CD4-positive, alpha-beta memory T cell (primary cell): Measurements from ENCODE around the gene ENHO. TPM values are rescaled to one million over a fixed set of nuclear protein-coding genes. Genes with fewer than 3 reads are reported as not detected.

Experiments
- CTCF ChIA-PET: fragments of 350-600 bp; sonication (Branson Sonifier 250); formaldehyde crosslinking; loops from one replicate; lab custom pipeline; 2021; ENCODE audit warnings: inconsistent platforms; ENCODE audit not compliant: partially characterized antibody; lab: Charles Lee
- POLR2A ChIA-PET: fragments of 350-600 bp; sonication (Branson Sonifier 250); formaldehyde crosslinking; loops from one replicate; lab custom pipeline; 2021; ENCODE audit not compliant: partially characterized antibody; lab: Charles Lee
- DNase-seq, 5 donors: peaks; one replicate each; pipeline versions ENCODE4 v3.0.0 to v3.0.0-alpha.2; 2020 to 2022; ENCODE audit warnings: mixed read lengths in 1 of 5
- H3K27ac ChIP-seq: one replicate; pipeline ENCODE4 v1.7.0; 2013; ENCODE audit warnings: low read depth, low read length
- H3K27me3 ChIP-seq: 2 replicates; pipeline ENCODE4 v1.7.0; 2013; ENCODE audit warnings: mild to moderate bottlenecking, low read length, moderate library complexity; ENCODE audit not compliant: insufficient read depth
- H3K36me3 ChIP-seq: 2 replicates; pipeline ENCODE4 v1.7.0; 2013; ENCODE audit warnings: mild to moderate bottlenecking, low read length, moderate library complexity; ENCODE audit not compliant: insufficient read depth
- H3K4me1 ChIP-seq: 2 replicates; pipeline ENCODE4 v1.7.0; 2013; ENCODE audit warnings: mild to moderate bottlenecking, low read length, moderate library complexity; ENCODE audit not compliant: insufficient read depth
- H3K4me3 ChIP-seq, 2 donors: one replicate each; pipeline ENCODE4 v1.7.0; 2013; ENCODE audit warnings: low read length in 2 of 2, mild to moderate bottlenecking in 1 of 2
- H3K9me3 ChIP-seq, 2 donors: one replicate each; pipeline ENCODE4 v1.7.0; 2013; ENCODE audit warnings: low read length in 2 of 2, control low read depth in 1 of 2; ENCODE audit not compliant: control insufficient read depth in 1 of 2
- H3K27ac Mint-ChIP-seq, 7 donors: one replicate each; pipeline ENCODE4 v1.8.0; 2020 to 2021; ENCODE audit warnings: mixed read lengths in 7 of 7, mild to moderate bottlenecking in 6 of 7, inconsistent platforms in 3 of 7, moderate library complexity in 3 of 7
- H3K27me3 Mint-ChIP-seq, 2 donors: one replicate each; pipeline ENCODE4 v1.8.0; 2020 to 2021; ENCODE audit warnings: mixed read lengths in 2 of 2
- H3K36me3 Mint-ChIP-seq, 2 donors: one replicate each; pipeline ENCODE4 v1.8.0; 2020 to 2021; ENCODE audit warnings: mixed read lengths in 2 of 2, inconsistent platforms in 1 of 2, mild to moderate bottlenecking in 1 of 2
- H3K4me1 Mint-ChIP-seq, 4 donors: one replicate each; pipeline ENCODE4 v1.8.0; 2020 to 2021; ENCODE audit warnings: mixed read lengths in 4 of 4, mild to moderate bottlenecking in 1 of 4
- H3K4me3 Mint-ChIP-seq, 8 donors: one replicate each; pipeline ENCODE4 v1.8.0; 2020 to 2021; ENCODE audit warnings: mixed read lengths in 8 of 8, mild to moderate bottlenecking in 7 of 8, moderate library complexity in 6 of 8, inconsistent platforms in 3 of 8
- H3K9me3 Mint-ChIP-seq, 8 donors: one replicate each; pipeline ENCODE4 v1.8.0; 2020 to 2021; ENCODE audit warnings: mixed read lengths in 8 of 8, mild to moderate bottlenecking in 5 of 8, inconsistent platforms in 3 of 8, moderate library complexity in 1 of 8
- intact Hi-C: fragments of 100-400 bp; cut with micrococcal nuclease; formaldehyde crosslinking; loops from one replicate; pipeline ENCODE4 v1.15.1; 2023
- polyA plus RNA-seq, 2 donors: library from polyadenylated mRNA; unstranded; fragments of 300-500 nt; fragmentation: Illumina TruSeq; gene quantifications; one replicate each; pipeline ENCODE4 v1.2.3, GENCODE V29; 2021
- total RNA-seq, 2 experiments: library from RNA; stranded (reverse); gene quantifications; one replicate each; pipeline ENCODE4 v1.2.3, GENCODE V29; 2021

Gene ENHO
- total and polyA plus RNA-seq, 4 experiments from 2014 or later, result 0.47 TPM; not detected in 3

- H3K27me3 ChIP-seq, result no peaks in the 10 kb centered on the region
- H3K9me3 ChIP-seq, result no peaks in the 10 kb centered on the region
- POLR2A ChIA-PET, result no interaction called here
- H3K36me3 ChIP-seq, result no peaks in the 10 kb centered on the region
- no peak overlapping the region for H3K27ac ChIP-seq
- no peak overlapping the region for H3K4me3 ChIP-seq
- Mint-ChIP-seq H3K27ac (no peak overlapping the region), H3K36me3 (no peaks in the 10 kb centered on the region), H3K27me3 (peaks cover 17 to 50% of the 10 kb centered on the region in 2 donors), H3K4me3 (no peak overlapping the region), H3K9me3 (no peaks in the 10 kb centered on the region), H3K4me1 (peaks cover 0 to 2% (median 0%) of the 10 kb centered on the region in 4 donors)
- no peaks in the 10 kb centered on the region for H3K4me1 ChIP-seq
- intact Hi-C loops, result no loop called here
- CTCF ChIA-PET, result interaction anchor here (1.1 kb wide), 1 partner anchor 52 kb away, joined by 3 read pairs; no protein-coding TSS in a partner anchor
- DNase-seq, result no peak
Observed at GRCh38 chr9:34555500-34555899, 32.7 kb upstream of the ENHO start.

GRCh38 chr9:34555002-34555348 is 32.2 kb upstream of the ENHO start:
- Mint-ChIP-seq H3K27ac (no peak overlapping the region), H3K4me3 (no peak overlapping the region), H3K36me3 (no peaks in the 10 kb centered on the region), H3K27me3 (peaks cover 13 to 45% of the 10 kb centered on the region in 2 donors), H3K9me3 (no peaks in the 10 kb centered on the region), H3K4me1 (no peaks in the 10 kb centered on the region)
- intact Hi-C loops, result no loop called here
- Histone ChIP-seq H3K27me3 (no peaks in the 10 kb centered on the region), H3K9me3 (no peaks in the 10 kb centered on the region), H3K27ac (no peak overlapping the region), H3K36me3 (no peaks in the 10 kb centered on the region), H3K4me1 (no peaks in the 10 kb centered on the region), H3K4me3 (no peak overlapping the region)
- POLR2A ChIA-PET, result no interaction called here
- CTCF ChIA-PET, result interaction anchor here (1.1 kb wide), 1 partner anchor 51 kb away, joined by 3 read pairs; no protein-coding TSS in a partner anchor
- DNase-seq, result no peak

GRCh38 chr9:34554211-34555001 is 31.6 kb upstream of the ENHO start:
- no peak for DNase-seq
- CTCF ChIA-PET, result interaction anchor here (1.1 kb wide), 1 partner anchor 51 kb away, joined by 3 read pairs; no protein-coding TSS in a partner anchor
- no peaks in the 10 kb centered on the region for H3K36me3 Mint-ChIP-seq
- intact Hi-C loops, result no loop called here
- no peaks in the 10 kb centered on the region for H3K9me3 Mint-ChIP-seq
- Histone ChIP-seq H3K4me3 (no peak overlapping the region), H3K36me3 (no peaks in the 10 kb centered on the region), H3K9me3 (no peaks in the 10 kb centered on the region), H3K4me1 (no peaks in the 10 kb centered on the region), H3K27ac (no peak overlapping the region), H3K27me3 (no peaks in the 10 kb centered on the region)
- no peak overlapping the region for H3K4me3 Mint-ChIP-seq
- H3K27ac Mint-ChIP-seq, result peak overlapping the region in 2 of 7 donors; percentile 46 to 83
- POLR2A ChIA-PET, result no interaction called here
- no peaks in the 10 kb centered on the region for H3K4me1 Mint-ChIP-seq
- peaks cover 11 to 42% of the 10 kb centered on the region in 2 donors for H3K27me3 Mint-ChIP-seq

DNA sequence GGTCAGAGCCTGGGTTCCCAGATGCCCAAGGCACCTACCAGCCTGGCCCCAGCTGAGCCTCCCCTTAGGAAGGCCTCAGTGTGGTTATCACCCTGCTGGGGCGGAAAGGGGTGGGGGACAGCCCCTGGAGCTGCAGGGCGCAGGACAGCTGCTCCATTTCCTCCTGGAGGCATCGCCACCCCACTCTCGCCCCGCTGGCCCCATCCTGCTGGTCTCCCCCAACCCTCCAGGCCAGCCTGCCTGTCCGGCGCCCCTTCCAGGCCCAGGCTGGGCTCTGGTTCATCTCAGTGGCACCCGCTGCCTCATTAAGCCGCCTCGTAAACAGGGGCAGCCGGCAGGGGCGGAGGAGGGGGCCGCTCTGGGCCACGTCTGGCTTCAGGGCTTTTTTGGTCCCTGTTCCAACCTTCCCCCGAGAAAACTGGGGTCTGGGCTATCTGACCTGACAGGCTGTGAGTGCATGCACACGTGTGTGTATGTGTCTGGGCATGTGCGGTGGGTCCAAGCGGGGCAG is 30.8 kb upstream of the ENHO start:
- DNase-seq, result no peak
- H3K36me3 ChIP-seq, result no peaks in the 10 kb centered on the region
- intact Hi-C loops, result no loop called here
- no peak overlapping the region for H3K4me3 Mint-ChIP-seq
- no peaks in the 10 kb centered on the region for H3K4me1 Mint-ChIP-seq
- H3K27ac ChIP-seq, result no peak overlapping the region
- no peak overlapping the region for H3K4me3 ChIP-seq
- no peaks in the 10 kb centered on the region for H3K36me3 Mint-ChIP-seq
- H3K27ac Mint-ChIP-seq, result no peak overlapping the region
- no peaks in the 10 kb centered on the region for H3K27me3 ChIP-seq
- H3K9me3 Mint-ChIP-seq, result no peaks in the 10 kb centered on the region
- CTCF ChIA-PET, result no interaction called here
- no peaks in the 10 kb centered on the region for H3K4me1 ChIP-seq
- H3K27me3 Mint-ChIP-seq, result peaks cover 10 to 36% of the 10 kb centered on the region in 2 donors
- no peaks in the 10 kb centered on the region for H3K9me3 ChIP-seq
- POLR2A ChIA-PET, result no interaction called here

DNA sequence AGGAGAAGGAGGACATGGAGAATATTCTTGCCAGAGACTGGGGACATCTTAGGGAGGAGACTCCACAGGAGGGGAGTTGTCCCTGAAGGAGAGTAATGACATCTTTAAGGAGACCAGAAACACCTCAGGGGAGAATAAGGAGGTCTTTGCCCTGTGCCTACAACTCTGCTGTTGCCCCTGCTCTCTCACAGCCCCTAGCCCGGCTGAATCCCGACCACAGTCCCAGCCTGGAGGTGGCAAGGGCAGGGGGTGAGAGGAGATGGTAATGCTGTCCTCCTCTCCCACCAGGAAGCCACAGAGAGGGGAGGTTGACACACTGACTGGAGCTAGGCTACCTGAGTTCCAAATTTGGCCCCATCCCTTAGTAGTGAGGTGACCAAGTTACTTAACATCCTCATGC is 30.2 kb upstream of the ENHO start:
- no peak for DNase-seq
- Mint-ChIP-seq H3K4me3 (no peak overlapping the region), H3K36me3 (no peaks in the 10 kb centered on the region), H3K9me3 (no peaks in the 10 kb centered on the region), H3K4me1 (no peaks in the 10 kb centered on the region), H3K27me3 (peaks cover 14 to 34% of the 10 kb centered on the region in 2 donors), H3K27ac (no peak overlapping the region)
- H3K9me3 ChIP-seq, result no peaks in the 10 kb centered on the region
- CTCF ChIA-PET, result no interaction called here
- POLR2A ChIA-PET, result no interaction called here
- intact Hi-C loops, result no loop called here
- no peaks in the 10 kb centered on the region for H3K36me3 ChIP-seq
- H3K4me1 ChIP-seq, result no peaks in the 10 kb centered on the region
- no peak overlapping the region for H3K4me3 ChIP-seq
- no peak overlapping the region for H3K27ac ChIP-seq
- no peaks in the 10 kb centered on the region for H3K27me3 ChIP-seq

- no peak overlapping the region for H3K4me3 ChIP-seq
- no peak overlapping the region for H3K27ac ChIP-seq
- H3K36me3 ChIP-seq, result no peaks in the 10 kb centered on the region
- no peaks in the 10 kb centered on the region for H3K9me3 ChIP-seq
- intact Hi-C loops, result no loop called here
- Mint-ChIP-seq H3K4me3 (no peak overlapping the region), H3K4me1 (no peaks in the 10 kb centered on the region), H3K36me3 (no peaks in the 10 kb centered on the region), H3K27me3 (peaks cover 14 to 33% of the 10 kb centered on the region in 2 donors), H3K9me3 (no peaks in the 10 kb centered on the region), H3K27ac (no peak overlapping the region)
- H3K27me3 ChIP-seq, result no peaks in the 10 kb centered on the region
- ChIA-PET CTCF (no interaction called here), POLR2A (no interaction called here)
- no peaks in the 10 kb centered on the region for H3K4me1 ChIP-seq
- no peak for DNase-seq
Observed at GRCh38 chr9:34552606-34552981, 29.8 kb upstream of the ENHO start.

DNA sequence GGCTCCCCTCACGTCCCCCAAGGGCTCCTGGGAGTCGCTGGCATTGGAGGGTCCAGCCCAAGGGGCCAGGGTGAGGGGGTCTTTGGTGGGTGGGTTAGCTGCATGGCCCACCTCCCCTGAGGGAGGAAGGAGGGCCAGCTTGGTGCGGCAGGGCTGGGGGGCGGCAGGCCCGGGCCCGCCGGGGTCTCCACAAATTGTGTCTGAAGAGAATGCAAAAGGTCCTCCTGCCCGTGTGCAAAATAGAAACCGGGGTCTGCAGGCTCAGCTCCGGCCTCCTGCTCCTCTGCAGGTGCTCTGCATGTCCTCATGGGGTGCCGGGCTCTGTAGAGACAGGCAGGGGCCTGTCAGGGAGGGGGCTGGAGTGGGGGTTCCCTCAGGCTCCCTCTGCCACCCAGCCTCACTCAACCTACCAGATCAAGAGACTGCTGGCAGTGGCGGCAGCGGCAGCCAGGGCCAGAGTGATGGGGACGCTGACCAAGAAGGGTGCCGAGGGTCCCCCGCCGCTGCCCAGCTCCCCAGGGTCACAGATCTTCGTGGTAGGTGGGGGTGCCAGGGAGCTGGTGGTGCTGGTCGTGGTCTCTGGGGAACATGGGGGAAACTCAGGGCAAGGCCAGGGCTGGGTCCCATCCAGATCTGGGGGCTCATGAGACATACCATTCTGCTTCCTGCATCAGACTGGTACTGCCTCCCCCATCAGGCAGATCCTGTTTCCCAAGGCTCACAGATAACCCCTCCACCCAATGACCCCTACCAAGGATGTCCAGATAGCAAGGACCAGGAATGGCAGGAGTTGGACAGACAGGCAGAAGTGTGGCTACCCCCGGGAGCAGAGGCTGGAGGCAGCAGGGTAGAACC is 29.2 kb upstream of the ENHO start:
- H3K4me3 ChIP-seq, result no peak overlapping the region
- Mint-ChIP-seq H3K36me3 (no peaks in the 10 kb centered on the region), H3K27me3 (peaks cover 17 to 31% of the 10 kb centered on the region in 2 donors), H3K27ac (no peak overlapping the region), H3K4me1 (no peaks in the 10 kb centered on the region), H3K4me3 (no peak overlapping the region), H3K9me3 (no peaks in the 10 kb centered on the region)
- H3K27me3 ChIP-seq, result no peaks in the 10 kb centered on the region
- H3K36me3 ChIP-seq, result no peaks in the 10 kb centered on the region
- POLR2A ChIA-PET, result no interaction called here
- DNase-seq, result no peak
- no peaks in the 10 kb centered on the region for H3K9me3 ChIP-seq
- CTCF ChIA-PET, result no interaction called here
- intact Hi-C loops, result no loop called here
- H3K4me1 ChIP-seq, result no peaks in the 10 kb centered on the region
- H3K27ac ChIP-seq, result no peak overlapping the region
